OCI-LY1 (cell line): Measurements from ENCODE around the gene XIRP1.

Experiments
- EZH2 ChIP-seq: fragments of 200-600 bp; sonication (generic), shearing (Covaris generic); IDR thresholded peaks from 2 replicates; pipeline ENCODE4 v1.8.0; 2017; ENCODE audit warnings: borderline replicate concordance, mixed run types, mild to moderate bottlenecking, antibody characterized with exemption, low read length, moderate library complexity, mixed read lengths
- TF ChIP-seq, protein P1 (sequence below): fragments of 200-600 bp; sonication (generic), shearing (Covaris generic); IDR thresholded peaks from 2 replicates; pipeline ENCODE4 v1.5.1; 2017; ENCODE audit warnings: mild to moderate bottlenecking, antibody characterized with exemption, low read length, moderate library complexity, mixed read lengths

DNA sequence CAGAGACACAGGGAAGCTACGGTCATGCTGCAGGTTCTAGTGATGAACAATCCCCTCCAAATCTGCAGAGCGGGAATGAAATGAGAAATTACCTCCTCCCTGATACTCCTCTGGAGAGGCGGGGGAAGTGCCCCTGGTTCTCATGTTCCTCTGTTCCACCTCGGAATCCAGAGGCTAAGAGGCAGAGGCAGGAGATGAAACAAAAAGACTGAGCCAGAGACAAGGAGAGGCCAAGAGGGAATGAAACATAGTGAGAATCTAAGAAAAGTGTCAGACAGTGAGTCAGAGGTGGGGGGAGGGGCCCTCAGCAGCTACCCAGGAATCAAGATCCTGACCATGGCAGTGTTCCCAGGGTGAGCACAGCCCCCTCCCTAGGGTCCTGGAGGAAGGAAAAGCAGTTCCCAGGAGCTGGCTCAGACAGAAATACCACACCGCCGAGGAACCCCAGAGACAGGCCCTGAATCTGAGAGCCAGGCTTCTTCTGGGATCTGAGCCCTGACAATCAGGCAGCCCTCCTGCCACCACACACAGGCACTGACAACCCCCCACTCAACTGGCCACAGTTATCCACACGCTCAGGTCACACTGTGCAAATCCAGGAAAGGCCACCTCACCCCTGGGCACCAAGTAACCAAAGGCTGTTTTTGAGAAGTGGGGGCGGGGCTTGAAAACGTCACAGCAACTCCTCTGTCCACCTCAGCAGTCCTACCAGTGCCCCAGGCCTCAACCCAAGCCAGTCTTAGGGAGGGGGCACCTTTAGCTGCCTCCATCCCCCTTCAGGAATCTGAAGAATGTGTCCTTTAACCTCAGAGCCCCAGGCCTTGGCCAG is 41.4 kb downstream of the XIRP1 start:
- TF ChIP-seq, protein P1, sequence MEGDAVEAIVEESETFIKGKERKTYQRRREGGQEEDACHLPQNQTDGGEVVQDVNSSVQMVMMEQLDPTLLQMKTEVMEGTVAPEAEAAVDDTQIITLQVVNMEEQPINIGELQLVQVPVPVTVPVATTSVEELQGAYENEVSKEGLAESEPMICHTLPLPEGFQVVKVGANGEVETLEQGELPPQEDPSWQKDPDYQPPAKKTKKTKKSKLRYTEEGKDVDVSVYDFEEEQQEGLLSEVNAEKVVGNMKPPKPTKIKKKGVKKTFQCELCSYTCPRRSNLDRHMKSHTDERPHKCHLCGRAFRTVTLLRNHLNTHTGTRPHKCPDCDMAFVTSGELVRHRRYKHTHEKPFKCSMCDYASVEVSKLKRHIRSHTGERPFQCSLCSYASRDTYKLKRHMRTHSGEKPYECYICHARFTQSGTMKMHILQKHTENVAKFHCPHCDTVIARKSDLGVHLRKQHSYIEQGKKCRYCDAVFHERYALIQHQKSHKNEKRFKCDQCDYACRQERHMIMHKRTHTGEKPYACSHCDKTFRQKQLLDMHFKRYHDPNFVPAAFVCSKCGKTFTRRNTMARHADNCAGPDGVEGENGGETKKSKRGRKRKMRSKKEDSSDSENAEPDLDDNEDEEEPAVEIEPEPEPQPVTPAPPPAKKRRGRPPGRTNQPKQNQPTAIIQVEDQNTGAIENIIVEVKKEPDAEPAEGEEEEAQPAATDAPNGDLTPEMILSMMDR: no peak; the same call in 1 of the 2 replicates
- TF ChIP-seq EZH2: no peak
